ENCODE measurements around the gene RHOT2.
A peak's percentile ranks its signal among the peaks of the same experiment; 100 is the strongest.

The RHOT2 gene

DNA sequence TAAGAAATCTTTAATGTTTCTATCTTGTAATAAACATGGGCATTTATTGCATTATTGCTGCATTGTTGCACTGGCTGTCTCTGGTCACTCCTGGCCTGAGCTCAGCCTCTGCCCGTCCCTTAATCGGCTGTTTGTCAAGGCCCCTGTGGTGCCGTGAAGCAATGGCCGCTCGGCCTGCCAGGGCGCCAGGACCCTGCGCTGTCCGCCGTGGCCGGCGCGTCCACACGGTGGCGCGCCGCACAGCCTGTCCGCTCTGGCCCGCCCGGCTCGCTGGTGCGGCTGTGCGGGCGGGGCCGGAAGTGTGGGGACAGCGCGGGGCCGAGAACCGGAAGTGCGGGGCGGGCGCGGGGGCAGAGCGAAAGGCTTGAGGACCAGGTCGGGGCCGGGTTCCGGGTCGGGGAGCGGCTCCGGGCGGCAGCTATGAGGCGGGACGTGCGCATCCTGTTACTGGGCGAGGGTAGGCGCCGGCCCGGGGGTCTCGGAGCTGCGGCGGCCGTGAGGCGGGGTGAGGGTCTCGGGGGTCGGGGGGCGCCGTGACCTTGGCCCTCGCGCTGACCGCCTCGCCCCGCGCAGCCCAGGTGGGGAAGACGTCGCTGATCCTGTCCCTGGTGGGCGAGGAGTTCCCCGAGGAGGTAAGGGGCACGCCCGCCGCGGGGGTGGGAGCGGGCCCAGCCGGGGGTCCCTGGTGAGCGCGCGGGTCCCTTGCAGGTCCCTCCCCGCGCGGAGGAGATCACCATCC, at the start of gene RHOT2:
RHOT2 (plus strand) TSS at position 353 of the 739 bp plus-strand sequence; CDS start at position 421, 68 bp downstream.
- peak; percentile 89 for DNase-seq (ENCODE audit: low spot score)

DNA sequence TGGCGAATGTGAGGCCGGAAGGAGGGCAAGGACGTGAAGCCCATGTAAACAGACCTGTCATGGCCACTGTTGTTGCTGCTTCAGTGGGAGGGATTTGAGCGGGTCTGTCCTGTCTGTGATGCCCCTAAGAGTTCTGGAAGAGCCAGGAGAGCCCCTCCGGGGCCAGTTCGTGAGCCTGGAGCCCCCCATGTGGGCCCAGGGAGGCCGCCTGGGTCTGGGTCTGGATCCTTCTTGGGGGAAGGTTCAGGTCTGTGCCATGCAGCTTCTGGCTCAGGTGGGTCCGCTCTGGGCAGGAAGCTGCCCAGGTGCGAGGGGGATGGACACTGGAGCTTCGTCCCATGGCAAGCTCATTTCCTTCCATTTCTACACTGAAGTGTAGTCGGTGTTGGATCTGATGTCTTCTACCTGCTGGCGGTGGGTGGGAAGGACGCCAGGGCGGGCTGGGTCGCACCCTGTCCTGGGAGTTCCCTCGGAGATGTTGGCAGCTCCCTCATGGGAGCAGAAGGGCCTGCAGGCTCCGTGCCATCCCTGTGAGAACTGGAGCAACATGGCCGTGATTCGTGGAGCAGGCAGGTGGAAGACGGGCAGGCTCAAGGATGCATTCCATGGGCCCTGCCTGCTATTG, 48.3 kb upstream of the RHOT2 start:
- DNase-seq (ENCODE audit: low spot score): peak; percentile 90

DNA sequence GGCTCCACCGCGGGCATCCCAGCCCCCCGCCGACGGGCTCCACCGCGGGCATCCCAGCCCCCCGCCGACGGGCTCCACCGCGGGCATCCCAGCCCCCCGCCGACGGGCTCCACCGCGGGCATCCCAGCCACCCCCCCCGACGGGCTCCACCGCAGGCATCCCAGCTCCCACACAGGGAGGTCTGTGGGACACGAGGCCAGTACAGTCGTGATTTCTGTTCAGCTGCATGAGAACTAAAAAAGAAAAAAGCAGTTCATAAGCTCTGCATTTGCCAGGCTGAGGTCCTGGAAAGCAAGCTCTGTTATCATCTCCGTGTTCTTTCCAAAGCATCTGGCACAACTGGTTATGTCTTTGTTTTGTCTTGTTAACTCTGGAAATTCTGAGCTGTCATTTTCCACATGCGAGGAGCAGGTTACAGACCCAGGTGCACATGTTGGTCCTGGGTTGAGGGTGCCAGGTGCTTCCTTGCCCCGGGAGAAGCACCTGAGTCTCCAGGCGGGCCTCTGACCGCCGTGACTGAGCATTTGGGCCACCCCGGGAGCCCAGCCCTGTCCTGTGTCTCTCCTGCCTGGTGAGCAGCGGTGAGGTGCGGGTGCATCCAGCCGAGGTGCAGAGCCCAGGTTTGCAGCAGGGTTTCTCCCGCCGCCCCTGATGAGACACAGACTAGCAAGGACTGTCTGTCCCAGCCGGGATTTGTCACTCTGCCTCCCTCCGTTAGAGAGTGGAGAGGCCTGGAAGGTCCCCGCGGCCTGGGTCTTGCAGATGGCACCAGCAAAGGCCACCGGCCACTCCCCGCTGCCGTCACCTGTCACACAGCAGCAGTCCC, 47.0 kb upstream of the RHOT2 start:
- DNase-seq (ENCODE audit: low spot score): no peak

- peak; percentile 82 for DNase-seq (ENCODE audit: low spot score)
Observed at GRCh38 chr16:621526-622105, 46.3 kb upstream of the RHOT2 start.

DNA sequence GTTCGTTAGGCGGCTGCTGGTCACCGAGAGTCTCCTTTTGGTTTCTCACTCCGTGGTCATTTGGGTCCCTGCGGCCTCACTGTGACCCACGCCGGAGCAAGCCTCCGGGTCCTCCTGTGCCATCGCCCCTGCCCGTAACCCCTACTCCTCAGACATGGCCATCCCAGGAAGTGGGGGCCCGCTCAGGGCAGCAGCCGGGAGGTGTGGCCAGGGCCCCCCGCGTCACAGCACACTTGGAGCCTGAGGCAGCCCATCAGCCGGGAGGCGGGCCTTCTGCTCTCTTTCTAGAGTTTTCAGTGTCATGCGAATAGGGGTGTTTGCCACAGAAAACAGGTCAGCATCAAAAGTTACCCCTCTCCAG, 45.0 kb upstream of the RHOT2 start:
- DNase-seq (ENCODE audit: low spot score): no peak

DNA sequence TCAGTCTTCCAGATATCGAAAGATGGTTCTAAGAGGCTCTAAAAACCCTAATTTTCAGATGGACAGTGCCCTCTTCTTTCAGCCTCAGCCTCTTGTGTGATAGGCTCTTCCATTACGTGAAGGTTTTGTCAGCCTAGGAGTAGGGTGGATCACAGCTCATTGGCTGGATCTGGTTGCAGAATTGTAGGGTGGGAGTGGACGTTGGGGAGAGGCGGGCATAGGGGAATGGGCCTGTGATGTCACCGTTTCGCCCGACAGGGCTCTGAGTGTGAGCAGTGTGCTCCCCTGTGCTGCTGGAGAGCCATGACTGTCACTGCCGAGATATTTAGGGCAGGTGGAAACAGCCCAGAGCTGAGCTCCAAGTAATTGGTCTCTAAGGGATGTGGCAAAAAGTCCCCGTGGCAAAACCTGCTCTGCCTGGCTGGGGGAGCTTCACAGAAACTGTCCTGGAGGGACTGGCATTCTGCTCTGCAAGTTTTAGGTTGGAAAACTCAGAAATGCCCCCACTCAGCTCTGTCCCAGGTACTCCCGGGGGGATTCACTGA, 43.3 kb upstream of the RHOT2 start:
- DNase-seq (ENCODE audit: low spot score): peak; percentile 57

DNA sequence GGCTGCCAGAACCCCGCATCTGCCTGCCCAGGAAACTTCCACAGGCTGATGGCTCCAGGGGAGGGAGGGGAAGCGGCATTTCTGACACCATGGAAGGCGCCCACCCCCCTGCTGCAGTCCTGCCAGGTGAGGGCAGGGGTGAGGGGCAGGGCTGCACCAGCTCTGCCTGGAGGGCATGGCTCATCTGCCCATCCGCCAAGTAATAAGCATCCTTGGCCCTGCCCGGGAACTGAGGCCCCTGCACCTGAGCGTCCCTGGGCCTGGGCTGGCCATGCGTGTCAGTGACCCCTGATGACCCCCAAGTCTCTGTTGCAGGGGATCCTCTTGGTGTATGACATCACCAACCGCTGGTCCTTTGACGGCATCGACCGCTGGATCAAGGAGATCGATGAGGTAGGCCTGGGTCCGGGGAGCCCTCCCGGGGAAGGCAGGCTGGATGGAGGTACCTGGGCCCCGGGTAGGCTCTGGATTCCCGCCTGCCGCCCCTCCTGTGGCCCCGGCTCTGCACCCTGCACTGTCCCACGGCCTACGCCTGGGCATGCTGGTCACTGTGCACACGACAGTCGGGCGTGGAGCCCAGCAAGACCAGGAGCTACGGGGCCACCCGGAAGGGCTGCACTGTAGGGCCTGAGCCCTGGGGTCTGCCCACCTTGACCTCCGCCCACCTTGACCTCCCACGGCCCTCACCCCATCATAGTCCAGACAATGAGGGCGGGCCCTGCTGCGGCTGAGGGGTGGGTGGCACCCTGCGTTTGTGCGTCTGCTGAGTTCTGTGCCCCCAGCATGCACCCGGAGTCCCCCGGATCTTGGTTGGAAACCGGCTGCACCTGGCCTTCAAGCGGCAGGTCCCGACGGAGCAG, 42.6 kb upstream of the RHOT2 start:
- no peak for DNase-seq (ENCODE audit: low spot score)

DNA sequence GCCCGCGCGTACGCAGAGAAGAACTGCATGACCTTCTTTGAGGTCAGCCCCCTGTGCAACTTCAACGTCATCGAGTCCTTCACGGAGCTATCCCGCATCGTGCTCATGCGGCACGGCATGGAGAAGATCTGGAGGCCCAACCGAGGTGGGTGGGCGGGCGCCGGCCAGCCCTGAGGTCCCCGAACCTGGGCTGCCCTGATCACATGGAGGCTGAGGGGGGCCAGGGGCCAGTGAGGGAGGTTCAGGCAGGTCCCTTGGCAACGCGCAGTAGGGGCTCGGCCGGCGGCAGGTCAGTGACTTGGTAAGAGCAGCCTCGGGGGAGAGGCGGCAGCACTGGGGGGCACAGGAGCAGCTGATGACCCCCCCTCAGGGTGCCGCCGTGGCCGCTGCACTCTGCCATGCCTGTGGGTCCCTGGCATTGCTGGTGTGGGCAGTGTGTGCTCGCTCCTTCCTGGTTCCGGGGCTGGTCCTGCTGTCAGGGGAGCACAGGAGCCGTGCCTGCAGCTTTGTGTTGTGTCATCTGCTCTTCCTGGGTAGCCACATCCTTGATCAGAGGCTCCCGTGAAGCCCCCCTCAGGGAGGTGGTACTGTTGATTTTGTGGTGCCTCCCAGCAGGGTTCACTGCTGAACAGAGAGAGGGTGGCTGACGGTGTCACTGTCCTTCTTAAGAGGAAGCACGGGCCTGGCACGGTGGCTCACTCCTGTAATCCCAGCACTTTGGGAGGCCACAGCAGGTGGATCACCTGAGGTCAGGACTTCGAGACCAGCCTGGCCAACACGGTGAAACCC, 41.8 kb upstream of the RHOT2 start:
- no peak for DNase-seq (ENCODE audit: low spot score)

GRCh38 chr16:626787-627453, 41.0 kb upstream of the RHOT2 start:
- no peak for DNase-seq (ENCODE audit: low spot score)

DNA sequence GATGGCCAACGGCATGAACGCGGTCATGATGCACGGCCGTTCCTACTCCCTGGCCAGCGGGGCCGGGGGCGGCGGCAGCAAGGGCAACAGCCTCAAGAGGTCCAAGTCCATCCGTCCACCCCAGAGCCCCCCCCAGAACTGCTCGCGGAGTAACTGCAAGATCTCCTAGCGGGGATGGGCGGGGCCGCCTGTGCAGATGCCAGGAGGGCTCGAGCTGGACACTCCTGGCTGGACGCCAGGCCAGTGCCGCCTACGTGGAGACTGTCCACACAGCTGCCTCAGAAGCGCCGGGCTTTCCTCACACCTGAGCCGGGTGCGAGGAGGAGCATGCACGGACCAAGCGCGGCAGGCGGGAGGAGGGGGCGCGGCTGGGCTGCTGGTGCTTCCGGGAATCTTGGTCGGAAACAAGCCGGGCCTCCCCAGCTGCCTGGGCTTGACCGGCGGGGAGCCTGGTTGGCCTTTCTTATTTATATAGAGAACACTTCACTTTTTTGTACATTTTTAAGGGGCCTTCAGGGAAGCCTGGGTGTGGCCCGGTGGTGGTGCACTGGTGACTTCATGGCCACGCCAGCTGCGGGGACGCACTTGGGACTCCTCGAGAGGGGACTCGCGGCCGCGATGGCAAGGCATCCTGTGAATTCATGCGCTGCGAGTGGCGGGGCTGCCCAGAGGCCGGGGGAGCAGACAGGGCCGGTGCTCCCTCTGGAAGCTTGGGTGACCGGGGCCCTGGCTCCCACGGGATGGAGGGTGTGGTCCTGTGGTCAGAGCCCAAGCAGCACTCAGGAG, 40.3 kb upstream of the RHOT2 start:
- DNase-seq (ENCODE audit: low spot score): no peak

DNA sequence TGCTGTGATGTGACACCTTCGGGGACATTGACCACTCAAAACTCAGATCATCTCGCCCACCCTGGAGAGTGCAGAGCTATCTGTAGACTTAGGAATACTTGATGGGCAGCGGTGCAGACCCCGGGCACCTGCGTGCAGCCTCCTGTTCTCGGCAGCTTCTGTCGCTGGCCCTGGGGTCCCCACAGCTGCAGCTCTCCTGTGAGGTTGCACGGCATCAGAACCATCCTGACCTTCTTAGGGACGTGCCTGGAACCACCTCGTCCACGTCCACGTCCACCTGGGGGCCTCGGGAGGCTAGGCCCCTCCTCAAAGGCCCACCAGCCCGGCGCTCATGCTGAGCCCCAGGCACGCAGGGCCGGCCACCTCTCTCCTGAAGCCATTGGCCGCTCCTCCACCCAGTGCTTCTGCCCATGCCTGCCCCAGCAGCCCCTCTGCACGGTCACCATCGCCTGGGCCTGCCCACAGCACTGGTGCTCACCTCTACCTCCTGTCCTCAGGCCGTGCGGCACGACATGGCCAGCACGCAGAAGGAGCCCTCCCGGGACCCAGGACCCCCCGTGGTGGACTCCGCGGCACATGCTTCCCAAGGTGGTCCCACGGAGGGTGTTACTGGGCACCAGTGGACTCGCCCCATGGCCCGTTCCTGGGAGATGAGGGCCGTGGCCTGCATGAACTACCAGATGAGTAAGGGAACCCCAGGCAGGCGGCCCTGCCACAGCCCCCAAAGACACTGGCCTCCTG, 39.4 kb upstream of the RHOT2 start:
- DNase-seq (ENCODE audit: low spot score): no peak

GRCh38 chr16:629185-629832, 38.6 kb upstream of the RHOT2 start:
- peak; percentile 82 for DNase-seq (ENCODE audit: low spot score)

- DNase-seq (ENCODE audit: low spot score): no peak
Observed at GRCh38 chr16:629833-630248, 38.1 kb upstream of the RHOT2 start.

- DNase-seq (ENCODE audit: low spot score): no peak
Observed at GRCh38 chr16:630249-630814, 37.6 kb upstream of the RHOT2 start.

DNA sequence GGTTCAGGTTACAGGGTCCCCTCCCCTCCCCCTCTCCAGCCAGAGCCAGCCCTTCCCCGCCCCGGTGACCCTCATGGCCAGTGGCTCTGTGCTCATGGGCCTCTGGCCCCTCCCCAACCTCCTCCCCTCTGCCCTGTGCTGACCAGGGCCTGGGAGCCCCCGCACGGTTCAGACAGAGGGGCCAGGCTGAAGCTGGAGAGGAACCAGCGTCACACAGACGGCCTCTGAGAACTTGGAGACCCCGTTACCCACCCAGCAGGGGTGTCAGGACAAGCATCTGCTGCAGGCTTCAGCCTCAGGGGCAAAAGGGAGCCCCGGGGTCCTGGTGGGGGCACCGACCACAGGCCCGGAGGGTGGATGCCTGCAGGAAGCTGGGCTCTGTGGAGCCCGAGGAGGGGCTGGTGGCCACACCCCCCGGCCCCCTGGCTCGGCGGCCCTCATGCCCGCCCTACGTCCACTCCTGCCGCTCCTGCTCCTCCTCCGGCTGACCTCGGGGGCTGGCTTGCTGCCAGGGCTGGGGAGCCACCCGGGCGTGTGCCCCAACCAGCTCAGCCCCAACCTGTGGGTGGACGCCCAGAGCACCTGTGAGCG, 37.0 kb upstream of the RHOT2 start, which contains the start of gene WFIKKN1:
WFIKKN1 (plus strand) TSS at position 171 of the 591 bp plus-strand sequence; CDS start at position 440, 269 bp downstream.
- DNase-seq (ENCODE audit: low spot score): peak; percentile 65

DNA sequence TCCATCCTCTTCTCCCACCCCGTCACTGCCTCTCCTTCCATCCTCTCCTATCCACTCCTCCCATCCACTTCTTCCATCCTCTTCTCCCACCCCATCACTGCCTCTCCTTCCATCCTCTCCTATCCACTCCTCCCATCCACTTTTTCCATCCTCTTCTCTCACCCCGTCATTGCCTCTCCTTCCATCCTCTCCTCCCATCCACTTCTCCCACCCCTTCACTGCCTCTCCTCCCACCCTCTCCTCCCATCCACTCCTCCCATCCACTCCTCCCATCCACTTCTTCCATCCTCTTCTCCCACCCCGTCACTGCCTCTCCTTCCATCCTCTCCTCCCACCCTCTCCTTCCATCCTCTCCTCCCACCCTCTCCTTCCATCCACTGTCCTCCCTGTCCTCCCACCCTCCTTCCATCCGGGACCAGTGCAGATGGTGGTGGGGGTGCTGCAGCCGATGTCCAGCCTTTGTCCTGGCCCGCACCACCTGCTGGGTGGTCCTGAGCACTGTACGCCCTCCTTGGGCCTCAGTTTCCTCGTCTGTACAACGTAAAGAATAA, 36.0 kb upstream of the RHOT2 start:
- DNase-seq (ENCODE audit: low spot score): no peak

Measured in cerebellar cortex (tissue), 1 donor.